Activated naive CD4-positive, alpha-beta T cell treated with anti-CD3 and anti-CD28 coated beads, Interleukin-2, amount 50 U/mL, for 24 hours (primary cell): ENCODE measurements around the gene MAP3K6.

Source experiments
- H3K27ac Mint-ChIP-seq: one replicate; pipeline ENCODE4 v1.8.0; 2021; ENCODE audit warnings: mild to moderate bottlenecking, mixed read lengths
- H3K27me3 Mint-ChIP-seq: one replicate; pipeline ENCODE4 v1.8.0; 2021; ENCODE audit warnings: mixed read lengths
- H3K36me3 Mint-ChIP-seq: one replicate; pipeline ENCODE4 v1.8.0; 2021; ENCODE audit warnings: mixed read lengths
- H3K4me1 Mint-ChIP-seq: one replicate; pipeline ENCODE4 v1.8.0; 2021; ENCODE audit warnings: mixed read lengths
- H3K4me3 Mint-ChIP-seq: one replicate; pipeline ENCODE4 v1.8.0; 2021; ENCODE audit warnings: mild to moderate bottlenecking, mixed read lengths
- H3K9me3 Mint-ChIP-seq: one replicate; pipeline ENCODE4 v1.8.0; 2021; ENCODE audit warnings: mixed read lengths

The MAP3K6 gene

GRCh38 chr1:27400963-27401341 lies 34.2 kb upstream of the MAP3K6 start:
- Mint-ChIP-seq H3K36me3 (no peaks in the 10 kb centered on the region), H3K27me3 (no peaks in the 10 kb centered on the region), H3K9me3 (no peaks in the 10 kb centered on the region), H3K4me3 (no peak overlapping the region), H3K4me1 (peaks cover 22% of the 10 kb centered on the region), H3K27ac (no peak overlapping the region)

GRCh38 chr1:27400082-27400962 lies 33.6 kb upstream of the MAP3K6 start:
- H3K9me3 Mint-ChIP-seq, result no peaks in the 10 kb centered on the region
- H3K27ac Mint-ChIP-seq, result no peak overlapping the region
- peaks cover 23% of the 10 kb centered on the region for H3K4me1 Mint-ChIP-seq
- no peak overlapping the region for H3K4me3 Mint-ChIP-seq
- H3K27me3 Mint-ChIP-seq, result no peaks in the 10 kb centered on the region
- H3K36me3 Mint-ChIP-seq, result no peaks in the 10 kb centered on the region

- H3K27ac Mint-ChIP-seq, result no peak overlapping the region
Observed at GRCh38 chr1:27399251-27400025, 32.7 kb upstream of the MAP3K6 start.

GRCh38 chr1:27398405-27399149 lies 31.8 kb upstream of the MAP3K6 start:
- no peak overlapping the region for H3K27ac Mint-ChIP-seq
- peaks cover 21% of the 10 kb centered on the region for H3K4me1 Mint-ChIP-seq
- no peaks in the 10 kb centered on the region for H3K36me3 Mint-ChIP-seq
- no peak overlapping the region for H3K4me3 Mint-ChIP-seq
- no peaks in the 10 kb centered on the region for H3K9me3 Mint-ChIP-seq
- H3K27me3 Mint-ChIP-seq, result no peaks in the 10 kb centered on the region

More at GRCh38 chr1:27399251-27400025, 32.7 kb upstream of the MAP3K6 start:
- no peaks in the 10 kb centered on the region for H3K36me3 Mint-ChIP-seq
- peaks cover 29% of the 10 kb centered on the region for H3K4me1 Mint-ChIP-seq
- H3K4me3 Mint-ChIP-seq, result no peak overlapping the region
- H3K9me3 Mint-ChIP-seq, result no peaks in the 10 kb centered on the region
- no peaks in the 10 kb centered on the region for H3K27me3 Mint-ChIP-seq

- Mint-ChIP-seq H3K9me3 (no peaks in the 10 kb centered on the region), H3K4me1 (peaks cover 13% of the 10 kb centered on the region), H3K36me3 (no peaks in the 10 kb centered on the region), H3K27me3 (no peaks in the 10 kb centered on the region), H3K4me3 (no peak overlapping the region), H3K27ac (no peak overlapping the region)
Observed at GRCh38 chr1:27397749-27398148, 31.0 kb upstream of the MAP3K6 start.

- Mint-ChIP-seq H3K4me1 (peaks cover 9% of the 10 kb centered on the region), H3K36me3 (no peaks in the 10 kb centered on the region), H3K27me3 (no peaks in the 10 kb centered on the region), H3K4me3 (no peak overlapping the region), H3K9me3 (no peaks in the 10 kb centered on the region), H3K27ac (no peak overlapping the region)
Observed at GRCh38 chr1:27397110-27397509, 30.3 kb upstream of the MAP3K6 start.

GRCh38 chr1:27395441-27396195 lies 28.9 kb upstream of the MAP3K6 start:
- H3K36me3 Mint-ChIP-seq, result no peaks in the 10 kb centered on the region
- no peaks in the 10 kb centered on the region for H3K27me3 Mint-ChIP-seq
- H3K4me3 Mint-ChIP-seq, result no peak overlapping the region

GRCh38 chr1:27394925-27395324 lies 28.2 kb upstream of the MAP3K6 start:
- Mint-ChIP-seq H3K27ac (no peak overlapping the region), H3K4me3 (no peak overlapping the region), H3K4me1 (peaks cover 17% of the 10 kb centered on the region), H3K36me3 (no peaks in the 10 kb centered on the region), H3K27me3 (no peaks in the 10 kb centered on the region), H3K9me3 (no peaks in the 10 kb centered on the region)

More at GRCh38 chr1:27395441-27396195, 28.9 kb upstream of the MAP3K6 start:
- no peaks in the 10 kb centered on the region for H3K9me3 Mint-ChIP-seq
- H3K27ac Mint-ChIP-seq, result no peak overlapping the region
- peaks cover 17% of the 10 kb centered on the region for H3K4me1 Mint-ChIP-seq

GRCh38 chr1:27394282-27394658 lies 27.5 kb upstream of the MAP3K6 start:
- H3K27me3 Mint-ChIP-seq, result no peaks in the 10 kb centered on the region
- no peak overlapping the region for H3K4me3 Mint-ChIP-seq
- H3K27ac Mint-ChIP-seq, result no peak overlapping the region

GRCh38 chr1:27393641-27394281 lies 27.0 kb upstream of the MAP3K6 start:
- Mint-ChIP-seq H3K4me3 (peak overlapping the region; percentile 70), H3K9me3 (no peaks in the 10 kb centered on the region), H3K27me3 (no peaks in the 10 kb centered on the region), H3K4me1 (peaks cover 17% of the 10 kb centered on the region), H3K36me3 (no peaks in the 10 kb centered on the region), H3K27ac (peak overlapping the region; percentile 41)

More at GRCh38 chr1:27394282-27394658, 27.5 kb upstream of the MAP3K6 start:
- Mint-ChIP-seq H3K36me3 (no peaks in the 10 kb centered on the region), H3K9me3 (no peaks in the 10 kb centered on the region), H3K4me1 (peaks cover 17% of the 10 kb centered on the region)

GRCh38 chr1:27392778-27393635 lies 26.2 kb upstream of the MAP3K6 start:
- peak overlapping the region; percentile 76 for H3K4me3 Mint-ChIP-seq
- peak overlapping the region; percentile 8 for H3K27ac Mint-ChIP-seq
- H3K27me3 Mint-ChIP-seq, result no peaks in the 10 kb centered on the region
- peaks cover 20% of the 10 kb centered on the region for H3K4me1 Mint-ChIP-seq
- H3K9me3 Mint-ChIP-seq, result no peaks in the 10 kb centered on the region
- H3K36me3 Mint-ChIP-seq, result no peaks in the 10 kb centered on the region

- peak within 1 kb of the TSS; percentile 90 for H3K4me3 Mint-ChIP-seq
- H3K27me3 Mint-ChIP-seq, result no peaks in the 10 kb centered on the region
- no peaks in the 10 kb centered on the region for H3K36me3 Mint-ChIP-seq
- H3K4me1 Mint-ChIP-seq, result peaks cover 20% of the 10 kb centered on the region
- H3K27ac Mint-ChIP-seq, result peak within 1 kb of the TSS; percentile 88
- no peaks in the 10 kb centered on the region for H3K9me3 Mint-ChIP-seq
Observed at GRCh38 chr1:27392096-27392777, 25.5 kb upstream of the MAP3K6 start, which contains the start of gene GPR3. TSS of gene GPR3 (plus strand) at chr1:27392622. CDS start at chr1:27393799, 1,177 bp downstream.

GRCh38 chr1:27391511-27392095 lies 24.8 kb upstream of the MAP3K6 start:
- H3K4me1 Mint-ChIP-seq, result peaks cover 20% of the 10 kb centered on the region
- H3K36me3 Mint-ChIP-seq, result no peaks in the 10 kb centered on the region
- H3K9me3 Mint-ChIP-seq, result no peaks in the 10 kb centered on the region
- peak overlapping the region; percentile 90 for H3K4me3 Mint-ChIP-seq
- H3K27me3 Mint-ChIP-seq, result no peaks in the 10 kb centered on the region
- H3K27ac Mint-ChIP-seq, result peak overlapping the region; percentile 88
